Measurements from ENCODE around the gene GJB4.

- TF ChIP-seq CTCF (IDR thresholded peaks at IDR 0.05; ENCODE audit: low read depth, low read length) (no peak), MAX (IDR thresholded peaks at IDR 0.05; ENCODE audit: low read depth, low read length) (no peak), POLR2A (IDR thresholded peaks at IDR 0.05; ENCODE audit: extremely low read depth, insufficient read length) (no peak), MYC (IDR thresholded peaks at IDR 0.05; ENCODE audit: low read depth, low read length) (no peak)
Observed at GRCh38 chr1:34794790-34795180, 35.2 kb downstream of the GJB4 start.

Data from NB4 (cell line).